K562 (cell line): ENCODE results near the gene KNG1. TPM values are rescaled to one million over a fixed set of nuclear protein-coding genes. Genes with fewer than 3 reads are reported as not detected.

Experiments
- ARNT ChIP-seq, 2 experiments: fragments of 450-650 bp; IDR thresholded peaks; 2 replicates each; pipeline ENCODE4 v1.6.1; 2016; ENCODE audit warnings: mild to moderate bottlenecking in 1 of 2
- BACH1 ChIP-seq: fragments of 200-800 bp; sonication (Bioruptor generic); IDR thresholded peaks from 2 replicates; pipeline ENCODE4 v1.6.1; 2016; ENCODE audit warnings: missing genetic modification characterization, missing compliant biosample characterization
- CBFA2T2 ChIP-seq: fragments of 450-650 bp; conservative IDR thresholded peaks from 2 replicates; pipeline ENCODE4 v1.6.1; 2017; ENCODE audit warnings: mild to moderate bottlenecking
- CBX3 ChIP-seq, 2 experiments: IDR thresholded peaks; 1 replicate in 1 of 2; 2 replicates in 1 of 2; pipeline ENCODE4 v1.6.1; 2012; ENCODE audit warnings: inconsistent platforms in 2 of 2, low read length in 2 of 2, borderline replicate concordance in 1 of 2, control low read depth in 1 of 2
- IFI16 ChIP-seq: fragments of 250-450 bp; sonication (Bioruptor Pico); IDR thresholded peaks from 2 replicates; pipeline ENCODE4 v2.1.2; 2022; ENCODE audit warnings: mild to moderate bottlenecking, inconsistent platforms
- ILF3 ChIP-seq: fragments of 450-650 bp; IDR thresholded peaks from 2 replicates; pipeline ENCODE4 v1.6.1; 2018; ENCODE audit warnings: antibody characterized with exemption, mild to moderate bottlenecking, moderate library complexity, borderline replicate concordance
- KDM5B ChIP-seq: fragments of 200-600 bp; sonication (generic); IDR thresholded peaks from 2 replicates; pipeline ENCODE4 v1.6.1; 2012; ENCODE audit warnings: low read depth, mild to moderate bottlenecking, moderate library complexity, low read length, control low read depth, inconsistent platforms; ENCODE audit not compliant: insufficient replicate concordance
- MAFK ChIP-seq: IDR thresholded peaks from 2 replicates; pipeline ENCODE4 v1.6.1; 2011; ENCODE audit warnings: low read length, improper control_type of control experiment
- MBD2 ChIP-seq: sonication (generic); IDR thresholded peaks from 2 replicates; pipeline ENCODE4 v1.6.1; 2016; ENCODE audit warnings: low read depth, borderline replicate concordance
- MECOM ChIP-seq: fragments of 250-450 bp; sonication (Bioruptor Pico); IDR thresholded peaks from 2 replicates; pipeline ENCODE4 v1.8.0; 2022; ENCODE audit warnings: inconsistent platforms
- MXI1 ChIP-seq: IDR thresholded peaks from 2 replicates; pipeline ENCODE4 v1.6.1; 2011; ENCODE audit warnings: low read depth, mild to moderate bottlenecking, improper control_type of control experiment, low read length
- MYC ChIP-seq, 2 experiments: fragments of 250-450 bp in 1 of 2; sonication (Bioruptor Pico) in 1 of 2; IDR thresholded peaks; 2 replicates each; pipeline versions ENCODE4 v1.5.1 to v1.6.1; 2012 to 2021; ENCODE audit warnings: low read depth in 2 of 2, borderline replicate concordance in 1 of 2, improper control_type of control experiment in 1 of 2, low read length in 1 of 2, mild to moderate bottlenecking in 1 of 2, moderate library complexity in 1 of 2
- NR2F6 ChIP-seq: fragments of 450-650 bp; formaldehyde crosslinking; IDR thresholded peaks from 2 replicates; pipeline ENCODE4 v1.4.0; 2020; ENCODE audit warnings: mild to moderate bottlenecking
- RBM15 ChIP-seq: fragments of 200-400 bp; formaldehyde crosslinking; IDR thresholded peaks from 2 replicates; pipeline ENCODE4 v1.6.1; 2018; ENCODE audit warnings: mild to moderate bottlenecking, low read length, moderate library complexity; ENCODE audit not compliant: insufficient read depth
- TGIF2 ChIP-seq: sonication (generic); formaldehyde crosslinking; IDR thresholded peaks from 2 replicates; pipeline ENCODE4 v1.8.1; 2022; ENCODE audit warnings: mild to moderate bottlenecking, missing genetic modification reagents, moderate library complexity
- YBX1 ChIP-seq: fragments of 450-650 bp; IDR thresholded peaks from 2 replicates; pipeline ENCODE4 v1.7.1; 2016; ENCODE audit warnings: mild to moderate bottlenecking
- YY1 ChIP-seq, 3 experiments: IDR thresholded peaks; 2 replicates each; pipeline ENCODE4 v1.6.1; 2011; ENCODE audit warnings: low read length in 2 of 3, mild to moderate bottlenecking in 2 of 3, moderate library complexity in 2 of 3, borderline replicate concordance in 1 of 3, control low read depth in 1 of 3, low read depth in 1 of 3; ENCODE audit not compliant: insufficient read depth in 3 of 3, insufficient replicate concordance in 2 of 3, control insufficient read depth in 1 of 3, insufficient read length in 1 of 3; ENCODE audit errors: extremely low read depth in 1 of 3
- ZBTB8A ChIP-seq: fragments of 450-650 bp; IDR thresholded peaks from 2 replicates; pipeline ENCODE4 v1.6.1; 2018; ENCODE audit warnings: mild to moderate bottlenecking, moderate library complexity; ENCODE audit not compliant: partially characterized antibody
- ZNF143 ChIP-seq: sonication (generic); formaldehyde crosslinking; IDR thresholded peaks from 2 replicates; pipeline ENCODE4 v1.9.0; 2022; ENCODE audit warnings: mild to moderate bottlenecking, missing genetic modification reagents
- ZNF174 ChIP-seq: fragments of 250-450 bp; sonication (Bioruptor Pico); IDR thresholded peaks from 2 replicates; pipeline ENCODE4 v1.4.0; 2020; ENCODE audit warnings: mild to moderate bottlenecking
- ZNF253 ChIP-seq: fragments of 250-450 bp; sonication (Bioruptor Pico); conservative IDR thresholded peaks from 2 replicates; pipeline ENCODE4 v1.6.1; 2021; ENCODE audit warnings: mild to moderate bottlenecking
- ZNF3 ChIP-seq: fragments of 250-450 bp; sonication (Bioruptor Pico); IDR thresholded peaks from 2 replicates; pipeline ENCODE4 v1.5.0; 2021; ENCODE audit warnings: mild to moderate bottlenecking, moderate library complexity
- ZNF707 ChIP-seq: fragments of 250-450 bp; sonication (Bioruptor Pico); conservative IDR thresholded peaks from 2 replicates; pipeline ENCODE4 v1.8.0; 2022; ENCODE audit warnings: inconsistent platforms, mild to moderate bottlenecking, moderate library complexity
- polyA plus RNA-seq, 8 experiments: library from polyadenylated mRNA; depleted of rRNA in 4 of 8; stranded (reverse) in 5 of 8; unstranded in 3 of 8; fragments of >200 nt; fragmentation: Nextera tagmentation in 2 of 8; fragmentation: Illumina TruSeq in 1 of 8; extraction: Ambion mirVana in 2 of 8; extraction: Trizol in 1 of 8; gene quantifications; 2 replicates each; pipeline versions ENCODE4 v1.2.1 to v1.2.3, GENCODE V29; 2011 to 2014; ENCODE audit warnings: inconsistent platforms in 1 of 8, missing spikeins in 1 of 8
- total RNA-seq, 7 experiments: library from RNA; depleted of rRNA in 6 of 7; stranded (reverse); fragments of >200 nt in 6 of 7; fragmentation: Illumina TruSeq in 2 of 7; extraction: Trizol in 2 of 7; gene quantifications; 2 replicates each; pipeline versions ENCODE4 v1.2.1 to v1.2.3, GENCODE V29; 2011 to 2021; ENCODE audit warnings: low replicate concordance in 1 of 7
- TF ChIP-seq, protein P1 (sequence below): fragments of 250-450 bp; sonication (Bioruptor Pico); IDR thresholded peaks from 2 replicates; pipeline ENCODE4 v1.5.0; 2020; ENCODE audit warnings: mild to moderate bottlenecking
- TF ChIP-seq, protein P2 (sequence below): fragments of 250-450 bp; sonication (Bioruptor Pico); IDR thresholded peaks from 2 replicates; pipeline ENCODE4 v1.9.0; 2021; ENCODE audit warnings: mild to moderate bottlenecking
- TF ChIP-seq, protein P3 (sequence below), 2 experiments: fragments of 450-650 bp; IDR thresholded peaks; 2 replicates each; pipeline ENCODE4 v1.6.1; 2016

Gene KNG1
- total and polyA plus RNA-seq, 9 of the 15 experiments (the other 6 are each of a cell fraction or from before 2014, with no cell fraction given), result 0.09 TPM; not detected in 8

DNA sequence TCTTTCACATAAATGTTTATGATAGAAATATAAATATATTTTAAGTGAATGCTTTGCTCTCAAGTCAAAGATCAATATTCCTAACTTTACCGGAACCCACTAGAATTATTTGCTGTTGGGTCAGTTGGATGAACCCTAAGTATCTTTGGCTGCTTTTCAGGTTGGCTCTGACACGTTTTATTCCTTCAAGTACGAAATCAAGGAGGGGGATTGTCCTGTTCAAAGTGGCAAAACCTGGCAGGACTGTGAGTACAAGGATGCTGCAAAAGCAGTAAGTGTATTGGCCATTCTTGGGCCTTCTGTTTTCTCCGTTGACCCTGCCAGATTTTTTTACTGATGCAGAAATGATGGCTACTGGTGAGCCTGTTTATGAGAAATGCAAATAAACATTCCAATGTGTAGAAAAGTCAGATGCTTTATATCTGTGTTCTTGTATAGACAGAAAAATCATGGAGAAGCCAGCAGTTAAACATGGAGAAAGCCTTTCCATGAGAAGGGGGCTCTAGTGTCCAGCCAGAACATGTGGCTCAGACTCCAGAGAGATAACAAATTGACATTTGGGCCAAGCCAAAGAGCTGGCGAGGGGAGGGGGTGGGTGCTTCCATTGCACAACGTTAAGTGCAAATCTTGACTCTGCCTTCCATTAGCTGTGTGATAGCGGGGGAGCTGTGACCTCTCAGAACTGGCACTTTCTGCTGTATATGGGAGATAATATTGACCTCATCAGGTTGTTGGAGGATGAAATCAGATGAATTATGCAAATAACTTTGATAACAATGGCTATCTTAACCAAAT lies 3.0 kb downstream of the KNG1 start (continued):
- TF ChIP-seq CBX3 (IDR thresholded peaks at IDR 0.05; ENCODE audit: borderline replicate concordance in 1 of 2, low read length in 2 of 2) (no peak), CBFA2T2 (peak; percentile 67), ZNF3 (CRISPR knock-in tag) (no peak), ZNF143 (CRISPR knock-in tag) (no peak), KDM5B (no peak), NR2F6 (CRISPR knock-in tag) (no peak), ZNF174 (no peak), RBM15 (no peak), ZNF253 (CRISPR knock-in tag) (no peak), MAFK (no peak), TGIF2 (CRISPR knock-in tag) (no peak), ILF3 (no peak), ZBTB8A (no peak), MXI1 (no peak), BACH1 (tag) (no peak), YBX1 (no peak), IFI16 (CRISPR knock-in tag) (no peak), MECOM (CRISPR knock-in tag) (no peak), MBD2 (no peak), MYC (IDR thresholded peaks at IDR 0.05; ENCODE audit: low read depth, low read length) (no peak), MYC (CRISPR knock-in tag; IDR thresholded peaks at IDR 0.05; ENCODE audit: borderline replicate concordance, low read depth) (no peak), ZNF707 (CRISPR knock-in tag) (no peak), YY1 (IDR thresholded peaks at IDR 0.05; ENCODE audit: borderline replicate concordance in 1 of 3, control insufficient read depth in 1 of 3, extremely low read depth in 1 of 3, insufficient read depth in 3 of 3, insufficient read length in 1 of 3, insufficient replicate concordance in 2 of 3, low read depth in 1 of 3, low read length in 2 of 3) (no peak), ARNT (IDR thresholded peaks at IDR 0.05) (no peak)
- TF ChIP-seq, protein P1, sequence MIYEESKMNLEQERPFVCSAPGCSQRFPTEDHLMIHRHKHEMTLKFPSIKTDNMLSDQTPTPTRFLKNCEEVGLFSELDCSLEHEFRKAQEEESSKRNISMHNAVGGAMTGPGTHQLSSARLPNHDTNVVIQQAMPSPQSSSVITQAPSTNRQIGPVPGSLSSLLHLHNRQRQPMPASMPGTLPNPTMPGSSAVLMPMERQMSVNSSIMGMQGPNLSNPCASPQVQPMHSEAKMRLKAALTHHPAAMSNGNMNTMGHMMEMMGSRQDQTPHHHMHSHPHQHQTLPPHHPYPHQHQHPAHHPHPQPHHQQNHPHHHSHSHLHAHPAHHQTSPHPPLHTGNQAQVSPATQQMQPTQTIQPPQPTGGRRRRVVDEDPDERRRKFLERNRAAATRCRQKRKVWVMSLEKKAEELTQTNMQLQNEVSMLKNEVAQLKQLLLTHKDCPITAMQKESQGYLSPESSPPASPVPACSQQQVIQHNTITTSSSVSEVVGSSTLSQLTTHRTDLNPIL, result no peak
- TF ChIP-seq, protein P2, sequence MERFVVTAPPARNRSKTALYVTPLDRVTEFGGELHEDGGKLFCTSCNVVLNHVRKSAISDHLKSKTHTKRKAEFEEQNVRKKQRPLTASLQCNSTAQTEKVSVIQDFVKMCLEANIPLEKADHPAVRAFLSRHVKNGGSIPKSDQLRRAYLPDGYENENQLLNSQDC (CRISPR knock-in tag), result no peak
- TF ChIP-seq, protein P3, sequence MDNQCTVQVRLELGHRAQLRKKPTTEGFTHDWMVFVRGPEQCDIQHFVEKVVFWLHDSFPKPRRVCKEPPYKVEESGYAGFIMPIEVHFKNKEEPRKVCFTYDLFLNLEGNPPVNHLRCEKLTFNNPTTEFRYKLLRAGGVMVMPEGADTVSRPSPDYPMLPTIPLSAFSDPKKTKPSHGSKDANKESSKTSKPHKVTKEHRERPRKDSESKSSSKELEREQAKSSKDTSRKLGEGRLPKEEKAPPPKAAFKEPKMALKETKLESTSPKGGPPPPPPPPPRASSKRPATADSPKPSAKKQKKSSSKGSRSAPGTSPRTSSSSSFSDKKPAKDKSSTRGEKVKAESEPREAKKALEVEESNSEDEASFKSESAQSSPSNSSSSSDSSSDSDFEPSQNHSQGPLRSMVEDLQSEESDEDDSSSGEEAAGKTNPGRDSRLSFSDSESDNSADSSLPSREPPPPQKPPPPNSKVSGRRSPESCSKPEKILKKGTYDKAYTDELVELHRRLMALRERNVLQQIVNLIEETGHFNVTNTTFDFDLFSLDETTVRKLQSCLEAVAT (IDR thresholded peaks at IDR 0.05), result no peak
